NB4 (cell line): Measurements from ENCODE around the gene DRAP1.

ENCODE experiments used
- DNase-seq: peaks from one replicate; pipeline ENCODE4 v3.0.0; 2010; ENCODE audit warnings: low read depth
- H3K4me3 ChIP-seq: one replicate; pipeline ENCODE4 v1.5.1; 2011; ENCODE audit warnings: mild to moderate bottlenecking, low read depth, low read length, moderate library complexity
- CTCF ChIP-seq: IDR thresholded peaks from one replicate; pipeline ENCODE4 v1.5.1; 2012; ENCODE audit warnings: low read depth, low read length
- MAX ChIP-seq: IDR thresholded peaks from 2 replicates; pipeline ENCODE4 v1.6.1; 2011; ENCODE audit warnings: low read depth, low read length
- MYC ChIP-seq: IDR thresholded peaks from 2 replicates; pipeline ENCODE4 v1.6.1; 2011; ENCODE audit warnings: low read depth, low read length
- POLR2A ChIP-seq: IDR thresholded peaks from 2 replicates; pipeline ENCODE4 v1.6.1; 2011; ENCODE audit warnings: mild to moderate bottlenecking; ENCODE audit not compliant: insufficient read length; ENCODE audit errors: extremely low read depth

The DRAP1 gene

GRCh38 chr11:65886826-65887722, 32.2 kb upstream of the DRAP1 start:
- TF ChIP-seq MYC (no peak), CTCF (no peak), MAX (no peak), POLR2A (no peak)
- H3K4me3 ChIP-seq = peak overlapping the region; percentile 76
- DNase-seq = no peak

GRCh38 chr11:65887723-65888162, 31.5 kb upstream of the DRAP1 start:
- no peak for DNase-seq
- H3K4me3 ChIP-seq = peak overlapping the region; percentile 76
- TF ChIP-seq CTCF = no peak
- TF ChIP-seq POLR2A = no peak
- no peak for TF ChIP-seq MYC
- TF ChIP-seq MAX = peak; percentile 36; the same call in 1 of the 2 replicates

GRCh38 chr11:65888163-65888814, 30.9 kb upstream of the DRAP1 start, which contains the start of gene FIBP:
Gene FIBP, minus strand, starts transcription at chr11:65888471. Its CDS starts 53 bp downstream, at chr11:65888418.
- TF ChIP-seq MAX (peak; percentile 68), POLR2A (peak; percentile 88), MYC (peak; percentile 69), CTCF (peak; percentile 72)
- peak; percentile 99 for DNase-seq
- H3K4me3 ChIP-seq = peak within 1 kb of the TSS; percentile 76

GRCh38 chr11:65890324-65891218, 28.7 kb upstream of the DRAP1 start, which contains the start of gene CCDC85B:
Gene CCDC85B, plus strand, starts transcription at chr11:65890673. Its CDS starts 111 bp downstream, at chr11:65890784.
- peak within 1 kb of the TSS; percentile 78 for H3K4me3 ChIP-seq
- TF ChIP-seq MAX = peak; percentile 88
- TF ChIP-seq CTCF = peak; percentile 3
- peak; percentile 99 for TF ChIP-seq POLR2A
- peak; percentile 96 for TF ChIP-seq MYC

More at GRCh38 chr11:65890324-65891218, 28.7 kb upstream of the DRAP1 start, which contains the start of gene CCDC85B:
- peak; percentile 98 for DNase-seq
